ENCODE results near the gene PLCXD1. TPM values are rescaled to one million over a fixed set of nuclear protein-coding genes. Genes with fewer than 3 reads are reported as not detected.
"Not testable (repeated sequence)": the region's sequence is repeated elsewhere in the genome, so short reads cannot be mapped to it uniquely, and the experiment has no call there.

The PLCXD1 gene
- 10 to 100 TPM; 18.2 to 51.1 (median 40.6) TPM for total RNA-seq
- polyA plus RNA-seq: 1 to 10 TPM; 3.2 to 8.4 TPM
- total RNA-seq: 27.3 reads per million, percentile 57 among the genes with 10 or more reads in this experiment

DNA sequence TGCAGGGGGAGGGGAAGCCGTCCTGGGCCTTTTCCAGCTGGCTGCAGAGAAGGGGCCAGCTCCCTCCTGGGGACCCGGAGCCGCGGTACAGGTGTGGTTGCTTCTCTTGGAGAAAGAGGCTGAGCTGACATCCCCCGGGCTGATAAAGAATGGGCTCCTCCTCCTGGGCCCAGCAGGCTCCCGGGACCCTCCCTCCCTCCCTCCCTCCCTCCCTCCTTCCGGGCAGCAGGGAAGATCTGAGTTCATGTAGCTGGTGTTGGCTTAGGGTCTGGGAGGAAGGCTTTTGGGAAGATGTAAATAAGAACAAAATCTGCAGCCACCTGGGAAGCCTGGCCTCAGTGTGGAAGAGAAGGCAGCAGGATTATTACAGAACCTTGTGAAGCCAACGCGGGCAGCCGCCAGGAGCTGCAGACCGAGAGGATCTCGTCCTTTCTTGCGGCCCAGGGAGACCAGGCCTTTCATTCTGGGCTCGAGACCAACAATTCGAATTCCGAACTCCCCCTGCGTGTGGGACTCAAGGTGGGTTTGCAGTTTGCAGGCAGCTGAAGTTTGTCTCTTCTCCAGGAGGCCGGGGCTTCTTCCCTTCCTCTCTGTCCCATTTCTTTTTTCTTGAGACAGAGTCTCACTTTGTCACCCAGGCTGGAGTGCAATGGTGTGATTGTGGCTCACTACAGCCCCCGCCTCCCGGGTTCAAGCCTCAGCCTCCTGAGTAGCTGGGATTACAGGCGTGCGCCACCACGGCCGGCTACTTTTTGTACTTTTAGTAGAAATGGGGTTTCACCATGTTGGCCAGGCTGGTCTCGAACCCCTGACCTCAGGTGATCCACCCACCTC lies at the start of gene PLCXD1:
PLCXD1 (plus strand) TSS at position 216 of the 834 bp plus-strand sequence. CDS start 2,807 bp downstream, outside the sequence.
- no peak within 1 kb of the TSS for H3K4me3 ChIP-seq (ENCODE audit: low read length)
- intact Hi-C loops (cut with micrococcal nuclease): no loop called here
- CTCF ChIA-PET: no interaction called here
- H3K4me1 Mint-ChIP-seq: peaks cover 14 to 44% (median 31%) of the 10 kb centered on the region in 7 donors
- peaks cover 0 to 4% (median 0%) of the 10 kb centered on the region in 5 donors for H3K27me3 Mint-ChIP-seq
- no peaks in the 10 kb centered on the region for H3K9me3 ChIP-seq (ENCODE audit: control insufficient read depth in 2 of 3, low read length in 3 of 3)
- ATAC-seq: no peak
- peaks cover 0 to 10% (median 0%) of the 10 kb centered on the region in 3 experiments for H3K36me3 ChIP-seq (ENCODE audit: control insufficient read depth in 2 of 3, insufficient read depth in 3 of 3, low read length in 3 of 3)
- H3K36me3 Mint-ChIP-seq: peaks cover 0 to 15% (median 5%) of the 10 kb centered on the region in 5 donors
- peak within 1 kb of the TSS; percentile 42 to 87 (median 65) for H3K27ac Mint-ChIP-seq
- H3K27me3 ChIP-seq (ENCODE audit: control insufficient read depth in 2 of 2, insufficient read depth in 2 of 2, low read length in 2 of 2): no peaks in the 10 kb centered on the region
- peak in 1 of 9 donors; percentile 22 for DNase-seq
- H3K4me3 Mint-ChIP-seq: peak within 1 kb of the TSS; percentile 32 to 84 (median 67)
- POLR2A ChIA-PET: no interaction called here
- H3K9me3 Mint-ChIP-seq: no peaks in the 10 kb centered on the region
- H3K4me1 ChIP-seq (ENCODE audit: control insufficient read depth in 2 of 2, insufficient read depth in 2 of 2, low read length in 2 of 2): peaks cover 0 to 9% of the 10 kb centered on the region in 2 donors
- H3K27ac ChIP-seq (ENCODE audit: low read depth, low read length): peak within 1 kb of the TSS; percentile 55

DNA sequence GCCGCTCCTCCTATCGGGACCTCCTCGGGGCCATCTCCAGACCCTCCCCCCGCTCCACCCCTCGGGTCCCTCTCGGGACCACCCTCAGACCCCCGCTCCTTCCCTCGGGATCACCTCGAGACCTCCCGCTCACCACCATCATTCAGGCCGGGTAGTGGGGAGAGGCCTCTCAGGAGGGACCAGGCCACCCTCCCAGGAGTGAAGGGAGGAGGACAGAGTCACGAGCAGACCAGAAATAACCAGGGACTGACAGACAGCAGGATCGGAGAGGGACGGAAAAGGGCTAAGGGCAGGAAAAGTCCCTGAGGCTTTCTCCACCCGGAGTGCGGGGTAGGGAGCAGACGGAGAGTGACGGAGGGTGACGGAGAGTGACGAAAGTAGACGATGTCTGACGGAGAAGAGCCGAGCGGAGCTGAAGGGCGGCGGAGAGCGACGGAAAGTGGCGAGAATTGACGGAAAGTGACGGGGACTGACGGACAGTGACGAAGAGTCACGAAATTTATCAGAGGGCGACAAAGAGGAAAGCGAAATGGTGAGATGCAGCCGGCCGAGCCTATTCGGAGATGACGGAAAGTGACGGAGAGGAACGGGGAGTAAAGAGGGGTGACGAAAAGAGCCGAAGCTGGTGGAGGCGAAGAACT lies 49.4 kb upstream of the PLCXD1 start:
- POLR2A ChIA-PET; H3K9me3 ChIP-seq (ENCODE audit: control insufficient read depth in 2 of 3, low read length in 3 of 3); CTCF ChIA-PET; H3K27ac ChIP-seq (ENCODE audit: low read depth, low read length); H3K4me1 ChIP-seq (ENCODE audit: control insufficient read depth in 2 of 2, insufficient read depth in 2 of 2, low read length in 2 of 2); H3K9me3 Mint-ChIP-seq; H3K36me3 Mint-ChIP-seq; H3K4me3 Mint-ChIP-seq; H3K27me3 ChIP-seq (ENCODE audit: control insufficient read depth in 2 of 2, insufficient read depth in 2 of 2, low read length in 2 of 2); intact Hi-C loops (cut with micrococcal nuclease); H3K4me3 ChIP-seq (ENCODE audit: low read length); H3K27ac Mint-ChIP-seq; H3K27me3 Mint-ChIP-seq; H3K4me1 Mint-ChIP-seq; H3K36me3 ChIP-seq (ENCODE audit: control insufficient read depth in 2 of 3, insufficient read depth in 3 of 3, low read length in 3 of 3): not testable (repeated sequence)
- ATAC-seq: peak; percentile 98
- peak in 2 of 9 donors; percentile 51 to 60 for DNase-seq

DNA sequence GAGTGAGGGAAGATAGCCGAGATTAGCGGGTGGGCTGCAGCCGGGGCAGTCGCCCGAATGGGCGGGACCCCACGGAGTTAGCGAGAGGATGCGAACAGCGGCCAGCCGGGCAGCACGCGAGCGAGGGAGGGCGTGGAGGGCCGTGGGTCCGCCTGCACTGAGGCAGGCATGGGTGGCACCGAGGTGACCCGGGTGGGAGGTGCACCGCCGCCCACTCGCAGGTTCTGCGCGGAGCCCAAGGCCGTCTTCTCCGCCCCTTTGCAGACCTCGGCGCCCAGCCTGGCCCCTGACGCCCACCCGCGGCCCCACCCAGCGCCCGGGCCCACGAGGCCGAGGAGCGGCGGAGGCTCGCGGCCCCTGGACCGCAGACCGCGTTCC lies 48.9 kb upstream of the PLCXD1 start:
- H3K27me3 Mint-ChIP-seq; H3K9me3 Mint-ChIP-seq; H3K4me3 ChIP-seq (ENCODE audit: low read length); H3K36me3 ChIP-seq (ENCODE audit: control insufficient read depth in 2 of 3, insufficient read depth in 3 of 3, low read length in 3 of 3); H3K9me3 ChIP-seq (ENCODE audit: control insufficient read depth in 2 of 3, low read length in 3 of 3); H3K4me1 Mint-ChIP-seq; H3K27ac ChIP-seq (ENCODE audit: low read depth, low read length); H3K36me3 Mint-ChIP-seq; DNase-seq; H3K27ac Mint-ChIP-seq; intact Hi-C loops (cut with micrococcal nuclease); H3K27me3 ChIP-seq (ENCODE audit: control insufficient read depth in 2 of 2, insufficient read depth in 2 of 2, low read length in 2 of 2); CTCF ChIA-PET; H3K4me3 Mint-ChIP-seq; POLR2A ChIA-PET; H3K4me1 ChIP-seq (ENCODE audit: control insufficient read depth in 2 of 2, insufficient read depth in 2 of 2, low read length in 2 of 2): not testable (repeated sequence)
- peak; percentile 48 for ATAC-seq

- not testable (repeated sequence) for H3K9me3 Mint-ChIP-seq
Measured at GRCh38 chrX:236201-236600, 45.0 kb upstream of the PLCXD1 start.

GRCh38 chrX:250965-251364 lies 30.2 kb upstream of the PLCXD1 start:
- DNase-seq: peak in 1 of 9 donors; percentile 30
- H3K27me3 Mint-ChIP-seq: no peaks in the 10 kb centered on the region
- no peak for ATAC-seq
- H3K4me3 ChIP-seq (ENCODE audit: low read length): peak overlapping the region; percentile 24
- H3K9me3 Mint-ChIP-seq: peaks cover 0 to 11% (median 3%) of the 10 kb centered on the region in 11 donors
- no peaks in the 10 kb centered on the region for H3K36me3 Mint-ChIP-seq
- H3K9me3 ChIP-seq (ENCODE audit: control insufficient read depth in 2 of 3, low read length in 3 of 3): no peaks in the 10 kb centered on the region
- peak overlapping the region; percentile 53 for H3K27ac ChIP-seq (ENCODE audit: low read depth, low read length)
- ChIA-PET POLR2A (no interaction called here), CTCF (no interaction called here)
- no peaks in the 10 kb centered on the region for H3K27me3 ChIP-seq (ENCODE audit: control insufficient read depth in 2 of 2, insufficient read depth in 2 of 2, low read length in 2 of 2)
- no peaks in the 10 kb centered on the region for H3K36me3 ChIP-seq (ENCODE audit: control insufficient read depth in 2 of 3, insufficient read depth in 3 of 3, low read length in 3 of 3)
- peak overlapping the region; percentile 45 to 81 (median 66) for H3K4me3 Mint-ChIP-seq
- peaks cover 7 to 34% (median 20%) of the 10 kb centered on the region in 7 donors for H3K4me1 Mint-ChIP-seq
- peak overlapping the region; percentile 31 to 94 (median 90) for H3K27ac Mint-ChIP-seq
- intact Hi-C loops (cut with micrococcal nuclease): no loop called here
- H3K4me1 ChIP-seq (ENCODE audit: control insufficient read depth in 2 of 2, insufficient read depth in 2 of 2, low read length in 2 of 2): peaks cover 0 to 12% of the 10 kb centered on the region in 2 donors

More at GRCh38 chrX:236201-236600, 45.0 kb upstream of the PLCXD1 start:
- POLR2A ChIA-PET; H3K27me3 Mint-ChIP-seq; H3K27me3 ChIP-seq (ENCODE audit: control insufficient read depth in 2 of 2, insufficient read depth in 2 of 2, low read length in 2 of 2); H3K4me3 Mint-ChIP-seq; DNase-seq; H3K36me3 Mint-ChIP-seq; H3K27ac Mint-ChIP-seq; CTCF ChIA-PET; H3K36me3 ChIP-seq (ENCODE audit: control insufficient read depth in 2 of 3, insufficient read depth in 3 of 3, low read length in 3 of 3); H3K9me3 ChIP-seq (ENCODE audit: control insufficient read depth in 2 of 3, low read length in 3 of 3); intact Hi-C loops (cut with micrococcal nuclease); H3K27ac ChIP-seq (ENCODE audit: low read depth, low read length); H3K4me1 ChIP-seq (ENCODE audit: control insufficient read depth in 2 of 2, insufficient read depth in 2 of 2, low read length in 2 of 2); H3K4me1 Mint-ChIP-seq; H3K4me3 ChIP-seq (ENCODE audit: low read length); ATAC-seq: not testable (repeated sequence)

DNA sequence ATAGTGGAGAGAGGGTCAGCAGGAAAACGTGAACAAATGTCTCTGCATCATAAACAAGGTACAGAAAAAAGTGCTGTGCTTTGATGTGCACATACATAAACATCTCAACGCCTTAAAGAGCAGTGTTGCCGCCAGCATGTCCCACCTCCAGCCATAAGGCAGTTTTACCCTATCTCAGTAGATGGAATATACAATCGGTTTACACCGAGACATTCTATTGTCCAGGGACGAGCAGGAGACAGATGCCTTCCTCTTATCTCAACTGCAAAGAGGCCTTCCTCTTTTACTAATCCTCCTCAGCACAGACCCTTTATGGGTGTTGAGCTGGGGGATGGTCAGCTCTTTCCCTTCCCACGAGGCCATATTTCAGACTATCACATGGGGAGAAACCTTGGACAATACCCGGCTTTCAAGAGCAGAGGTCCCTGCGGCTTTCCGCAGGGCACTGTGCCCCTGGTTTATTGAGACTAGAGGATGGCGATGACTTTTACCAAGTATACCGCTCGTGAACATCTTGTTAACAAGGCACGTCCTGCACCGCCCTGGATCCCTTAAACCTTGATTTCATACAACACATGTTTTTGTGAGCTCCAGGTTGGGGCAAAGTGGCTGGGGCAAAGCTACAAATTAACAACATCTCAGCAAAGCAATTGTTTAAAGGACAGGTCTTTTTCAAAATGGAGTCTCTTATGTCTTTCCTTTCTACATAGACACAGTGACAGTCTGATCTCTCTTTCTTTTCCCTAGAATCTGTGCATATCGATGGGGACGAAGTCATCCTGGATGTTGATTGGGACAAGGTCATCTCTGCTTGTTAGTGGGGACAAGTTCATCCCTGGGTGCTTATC lies 29.6 kb upstream of the PLCXD1 start:
- H3K4me1 ChIP-seq (ENCODE audit: control insufficient read depth in 2 of 2, insufficient read depth in 2 of 2, low read length in 2 of 2): peaks cover 0 to 12% of the 10 kb centered on the region in 2 donors
- ATAC-seq; H3K27me3 ChIP-seq (ENCODE audit: control insufficient read depth in 2 of 2, insufficient read depth in 2 of 2, low read length in 2 of 2); H3K27me3 Mint-ChIP-seq; H3K36me3 ChIP-seq (ENCODE audit: control insufficient read depth in 2 of 3, insufficient read depth in 3 of 3, low read length in 3 of 3); POLR2A ChIA-PET; intact Hi-C loops (cut with micrococcal nuclease); CTCF ChIA-PET; H3K9me3 ChIP-seq (ENCODE audit: control insufficient read depth in 2 of 3, low read length in 3 of 3); H3K36me3 Mint-ChIP-seq: not testable (repeated sequence)
- H3K27ac ChIP-seq (ENCODE audit: low read depth, low read length): peak overlapping the region; percentile 53
- Mint-ChIP-seq H3K4me1 (peaks cover 7 to 34% (median 20%) of the 10 kb centered on the region in 7 donors), H3K4me3 (peak overlapping the region in 7 of 10 donors; percentile 45 to 81 (median 69)), H3K9me3 (peaks cover 0 to 11% (median 3%) of the 10 kb centered on the region in 11 donors), H3K27ac (peak overlapping the region; percentile 31 to 94 (median 90))
- DNase-seq: peak in 1 of 9 donors; percentile 10
- H3K4me3 ChIP-seq (ENCODE audit: low read length): peak overlapping the region; percentile 24

Measured in naive thymus-derived CD4-positive, alpha-beta T cell (primary cell).